HepG2 (cell line): ENCODE results near the gene TP63.

ENCODE experiments used
- CHD2 ChIP-seq: IDR thresholded peaks from 2 replicates; pipeline ENCODE4 v1.6.1; 2011; ENCODE audit warnings: low read depth, low read length, improper control_type of control experiment
- EZH2 ChIP-seq: conservative IDR thresholded peaks from 2 replicates; pipeline ENCODE4 v1.6.1; 2012; ENCODE audit warnings: mild to moderate bottlenecking, low read depth, low read length, moderate library complexity
- GABPA ChIP-seq, 2 experiments: IDR thresholded peaks; 2 replicates each; pipeline ENCODE4 v1.6.1; 2011 to 2016; ENCODE audit warnings: low read depth in 2 of 2, low read length in 1 of 2, missing biosample characterization in 1 of 2, missing genetic modification characterization in 1 of 2
- RAD21 ChIP-seq: fragments of 450-650 bp; formaldehyde crosslinking; IDR thresholded peaks from 2 replicates; pipeline ENCODE4 v1.5.0; 2020; ENCODE audit warnings: mild to moderate bottlenecking
- RFX5 ChIP-seq: IDR thresholded peaks from 2 replicates; pipeline ENCODE4 v1.6.1; 2011; ENCODE audit warnings: low read depth, low read length, improper control_type of control experiment
- ZFY ChIP-seq: sonication (generic); formaldehyde crosslinking; IDR thresholded peaks from 2 replicates; pipeline ENCODE4 v1.4.0; 2020; ENCODE audit warnings: missing genetic modification reagents
- TF ChIP-seq, protein P1 (sequence below): IDR thresholded peaks from 2 replicates; pipeline ENCODE4 v1.6.1; 2012; ENCODE audit warnings: inconsistent platforms
- TF ChIP-seq, protein P2 (sequence below): sonication (generic); formaldehyde crosslinking; IDR thresholded peaks from 2 replicates; pipeline ENCODE4 v1.5.0; 2020; ENCODE audit warnings: missing genetic modification reagents
- TF ChIP-seq, protein P3 (sequence below), 2 experiments: sonication (generic) in 1 of 2; formaldehyde crosslinking in 1 of 2; IDR thresholded peaks; 2 replicates each; pipeline versions ENCODE4 v1.4.0 to v1.6.1; 2018 to 2020; ENCODE audit warnings: missing genetic modification reagents in 2 of 2, borderline replicate concordance in 1 of 2, low read depth in 1 of 2, mild to moderate bottlenecking in 1 of 2, missing biosample characterization in 1 of 2

DNA sequence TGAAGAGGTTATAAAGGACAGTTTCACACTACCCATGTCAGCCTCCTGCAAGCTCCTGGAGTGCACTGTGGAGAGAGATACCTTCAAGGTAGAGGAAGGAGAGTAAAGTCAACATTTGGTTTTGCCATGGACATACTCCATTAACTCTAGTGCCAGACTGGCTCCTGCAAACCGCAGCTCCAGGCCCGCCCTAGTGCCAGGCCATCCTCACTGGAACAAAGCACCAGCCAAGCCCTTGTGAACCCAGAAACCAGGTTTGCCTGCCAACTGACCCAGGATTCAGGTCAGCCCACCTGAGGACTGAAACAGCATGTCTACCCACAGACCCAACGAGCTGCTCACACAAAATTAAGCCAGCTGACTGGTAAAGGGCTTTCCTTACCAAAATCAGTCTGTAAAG lies 41.0 kb upstream of the TP63 start:
- TF ChIP-seq RAD21 (no peak), GABPA (IDR thresholded peaks at IDR 0.05; ENCODE audit: low read depth, low read length) (no peak), GABPA (CRISPR knock-in tag; IDR thresholded peaks at IDR 0.05; ENCODE audit: low read depth) (no peak), ZFY (no peak), EZH2 (no peak), CHD2 (no peak), RFX5 (no peak)
- TF ChIP-seq, protein P1, sequence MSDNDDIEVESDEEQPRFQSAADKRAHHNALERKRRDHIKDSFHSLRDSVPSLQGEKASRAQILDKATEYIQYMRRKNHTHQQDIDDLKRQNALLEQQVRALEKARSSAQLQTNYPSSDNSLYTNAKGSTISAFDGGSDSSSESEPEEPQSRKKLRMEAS, result no peak
- TF ChIP-seq, protein P2, sequence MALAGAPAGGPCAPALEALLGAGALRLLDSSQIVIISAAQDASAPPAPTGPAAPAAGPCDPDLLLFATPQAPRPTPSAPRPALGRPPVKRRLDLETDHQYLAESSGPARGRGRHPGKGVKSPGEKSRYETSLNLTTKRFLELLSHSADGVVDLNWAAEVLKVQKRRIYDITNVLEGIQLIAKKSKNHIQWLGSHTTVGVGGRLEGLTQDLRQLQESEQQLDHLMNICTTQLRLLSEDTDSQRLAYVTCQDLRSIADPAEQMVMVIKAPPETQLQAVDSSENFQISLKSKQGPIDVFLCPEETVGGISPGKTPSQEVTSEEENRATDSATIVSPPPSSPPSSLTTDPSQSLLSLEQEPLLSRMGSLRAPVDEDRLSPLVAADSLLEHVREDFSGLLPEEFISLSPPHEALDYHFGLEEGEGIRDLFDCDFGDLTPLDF (CRISPR knock-in tag), result no peak
- TF ChIP-seq, protein P3, sequence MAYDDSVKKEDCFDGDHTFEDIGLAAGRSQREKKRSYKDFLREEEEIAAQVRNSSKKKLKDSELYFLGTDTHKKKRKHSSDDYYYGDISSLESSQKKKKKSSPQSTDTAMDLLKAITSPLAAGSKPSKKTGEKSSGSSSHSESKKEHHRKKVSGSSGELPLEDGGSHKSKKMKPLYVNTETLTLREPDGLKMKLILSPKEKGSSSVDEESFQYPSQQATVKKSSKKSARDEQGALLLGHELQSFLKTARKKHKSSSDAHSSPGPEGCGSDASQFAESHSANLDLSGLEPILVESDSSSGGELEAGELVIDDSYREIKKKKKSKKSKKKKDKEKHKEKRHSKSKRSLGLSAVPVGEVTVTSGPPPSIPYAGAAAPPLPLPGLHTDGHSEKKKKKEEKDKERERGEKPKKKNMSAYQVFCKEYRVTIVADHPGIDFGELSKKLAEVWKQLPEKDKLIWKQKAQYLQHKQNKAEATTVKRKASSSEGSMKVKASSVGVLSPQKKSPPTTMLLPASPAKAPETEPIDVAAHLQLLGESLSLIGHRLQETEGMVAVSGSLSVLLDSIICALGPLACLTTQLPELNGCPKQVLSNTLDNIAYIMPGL (CRISPR knock-in tag; IDR thresholded peaks at IDR 0.05; ENCODE audit: borderline replicate concordance in 1 of 2, low read depth in 1 of 2), result no peak
